AG08395 (cell line): ENCODE data around the gene EIF2A.
A peak's percentile ranks its signal among the peaks of the same experiment; 100 is the strongest.
"Not testable (repeated sequence)": the region's sequence is repeated elsewhere in the genome, so short reads cannot be mapped to it uniquely, and the experiment has no call there.

Source experiments
- DNase-seq: peaks from one replicate; pipeline ENCODE4 v3.0.0; 2012; ENCODE audit warnings: mixed read lengths, low spot score

The EIF2A gene

GRCh38 chr3:150602426-150603152, 56.0 kb downstream of the EIF2A start:
- DNase-seq = no peak

- peak; percentile 100 for DNase-seq
Observed at GRCh38 chr3:150603153-150603979, 56.8 kb downstream of the EIF2A start, which contains the start of gene SELENOT. Gene SELENOT (plus strand): TSS chr3:150603321. CDS start chr3:150603363, 42 bp downstream.

GRCh38 chr3:150603980-150604319, 57.4 kb downstream of the EIF2A start:
- no peak for DNase-seq

- no peak for DNase-seq
Observed at GRCh38 chr3:150605998-150606641, 59.5 kb downstream of the EIF2A start.

GRCh38 chr3:150607267-150608065, 60.9 kb downstream of the EIF2A start:
- DNase-seq = no peak

GRCh38 chr3:150609988-150610387, 63.4 kb downstream of the EIF2A start:
- DNase-seq = no peak

- DNase-seq = no peak
Observed at GRCh38 chr3:150610785-150611184, 64.2 kb downstream of the EIF2A start.

- DNase-seq = no peak
Observed at GRCh38 chr3:150611666-150612065, 65.1 kb downstream of the EIF2A start.

GRCh38 chr3:150612494-150612893, 65.9 kb downstream of the EIF2A start:
- no peak for DNase-seq

GRCh38 chr3:150613034-150613433, 66.4 kb downstream of the EIF2A start:
- DNase-seq = no peak

- DNase-seq = no peak
Observed at GRCh38 chr3:150613709-150614480, 67.3 kb downstream of the EIF2A start.

GRCh38 chr3:150620002-150620689, 73.6 kb downstream of the EIF2A start:
- DNase-seq = no peak

GRCh38 chr3:150622955-150623354, 76.4 kb downstream of the EIF2A start:
- not testable (repeated sequence) for DNase-seq

- DNase-seq = no peak
Observed at GRCh38 chr3:150623945-150624344, 77.4 kb downstream of the EIF2A start.

GRCh38 chr3:150626148-150626930, 79.8 kb downstream of the EIF2A start:
- DNase-seq = no peak

- no peak for DNase-seq
Observed at GRCh38 chr3:150627557-150627956, 81.0 kb downstream of the EIF2A start.

- no peak for DNase-seq
Observed at GRCh38 chr3:150631515-150632221, 85.1 kb downstream of the EIF2A start.

GRCh38 chr3:150635076-150635475, 88.5 kb downstream of the EIF2A start:
- no peak for DNase-seq

GRCh38 chr3:150635526-150635925, 88.9 kb downstream of the EIF2A start:
- DNase-seq = no peak
